HG02588 (cell line): Measurements from ENCODE around the gene GRIK4.

Experiments
- ATAC-seq: cut with Tn5 transposase; IDR thresholded peaks from one replicate; pipeline ENCODE4 v1.9.1; 2021; ENCODE audit warnings: mild to moderate bottlenecking, moderate library complexity; ENCODE audit not compliant: unreplicated experiment

GRIK4 gene

GRCh38 chr11:120523196-120523595, 11.6 kb downstream of the GRIK4 start:
- ATAC-seq: no peak

- ATAC-seq: no peak
Observed at GRCh38 chr11:120524536-120525085, 13.1 kb downstream of the GRIK4 start.

DNA sequence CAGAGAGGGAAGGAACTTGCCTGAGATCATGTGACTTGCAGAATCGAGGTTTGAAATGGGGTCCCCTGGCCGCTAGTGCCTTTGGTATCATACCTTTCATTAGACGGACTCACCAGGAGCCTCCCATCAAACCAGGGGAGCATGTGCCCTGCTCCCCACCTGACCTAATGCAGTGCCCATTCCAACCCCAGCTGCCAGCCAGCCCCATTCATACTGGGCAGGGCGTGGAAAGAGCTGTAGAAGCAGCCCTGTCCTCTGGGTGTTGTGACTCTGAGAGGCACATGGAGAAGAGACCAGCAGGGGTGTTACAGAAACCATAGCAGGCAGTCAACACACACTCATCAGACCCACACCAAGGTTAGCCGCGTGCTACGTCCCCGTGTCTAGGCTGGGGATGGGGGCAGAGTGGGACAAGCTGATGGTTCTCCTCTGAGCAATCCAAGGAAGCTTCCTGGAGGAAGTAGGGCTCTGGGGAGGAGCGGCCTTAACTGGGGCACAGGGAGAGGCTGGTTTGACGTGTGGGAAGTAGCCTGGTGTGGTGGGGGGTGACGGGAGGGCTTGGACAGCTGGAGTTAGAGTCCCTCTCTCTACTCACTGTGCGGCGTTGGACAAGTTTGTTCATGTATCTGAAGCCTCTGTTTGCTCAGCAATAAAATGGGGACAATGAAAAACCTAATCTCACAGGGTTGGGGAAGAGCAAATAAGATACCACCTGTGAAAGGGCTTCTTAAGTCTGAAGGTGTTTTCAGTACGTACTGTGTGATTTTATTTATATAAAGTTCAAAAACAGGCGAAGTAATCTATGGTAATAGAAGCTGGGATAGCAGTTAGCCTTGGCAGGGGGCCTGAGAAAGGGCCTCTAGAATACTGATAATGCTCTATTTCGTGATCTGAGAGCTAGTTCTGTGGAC, 14.0 kb downstream of the GRIK4 start:
- ATAC-seq: no peak

DNA sequence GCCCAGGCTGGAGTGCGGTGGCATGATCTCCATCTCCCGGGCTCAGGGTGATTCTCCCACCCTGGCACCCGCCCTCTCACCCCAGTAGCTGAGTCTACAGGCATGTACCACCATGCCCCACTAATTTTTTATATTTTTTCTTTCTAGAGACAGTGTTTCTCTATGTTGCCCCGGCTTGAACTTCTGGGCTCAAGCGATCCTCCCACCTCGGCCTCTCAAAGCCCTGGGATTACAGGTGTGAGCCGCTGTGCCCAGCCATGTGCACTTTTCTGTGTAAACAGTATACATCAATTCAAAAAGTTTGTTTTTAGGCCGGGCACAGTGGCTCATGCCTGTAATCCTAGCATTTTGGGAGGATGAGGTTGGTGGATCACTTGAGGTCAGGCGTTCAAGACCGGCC, 14.7 kb downstream of the GRIK4 start:
- no peak for ATAC-seq

- no peak for ATAC-seq
Observed at GRCh38 chr11:120527111-120527761, 15.7 kb downstream of the GRIK4 start.

- ATAC-seq: no peak
Observed at GRCh38 chr11:120528749-120529148, 17.2 kb downstream of the GRIK4 start.

GRCh38 chr11:120529214-120529613, 17.7 kb downstream of the GRIK4 start:
- no peak for ATAC-seq

DNA sequence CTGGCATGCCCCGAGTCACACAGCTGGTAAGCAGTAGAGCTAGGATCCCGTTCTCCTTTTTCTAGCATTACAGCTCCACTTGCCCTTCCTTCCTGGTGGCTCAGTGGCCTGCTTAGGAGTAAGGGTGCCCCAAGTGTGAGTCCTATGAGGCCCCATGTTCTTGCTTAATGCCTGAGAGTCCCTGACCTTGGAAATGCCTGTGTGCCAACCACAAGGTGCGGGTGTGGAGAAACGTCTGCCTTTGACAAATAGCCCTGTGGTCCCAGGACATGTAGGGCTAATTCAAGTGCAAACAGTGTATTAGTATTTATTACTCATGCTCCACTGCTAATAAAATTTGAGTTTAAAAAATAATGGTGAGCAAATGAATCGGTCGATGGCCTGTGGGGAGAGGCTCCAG, 18.4 kb downstream of the GRIK4 start:
- no peak for ATAC-seq

DNA sequence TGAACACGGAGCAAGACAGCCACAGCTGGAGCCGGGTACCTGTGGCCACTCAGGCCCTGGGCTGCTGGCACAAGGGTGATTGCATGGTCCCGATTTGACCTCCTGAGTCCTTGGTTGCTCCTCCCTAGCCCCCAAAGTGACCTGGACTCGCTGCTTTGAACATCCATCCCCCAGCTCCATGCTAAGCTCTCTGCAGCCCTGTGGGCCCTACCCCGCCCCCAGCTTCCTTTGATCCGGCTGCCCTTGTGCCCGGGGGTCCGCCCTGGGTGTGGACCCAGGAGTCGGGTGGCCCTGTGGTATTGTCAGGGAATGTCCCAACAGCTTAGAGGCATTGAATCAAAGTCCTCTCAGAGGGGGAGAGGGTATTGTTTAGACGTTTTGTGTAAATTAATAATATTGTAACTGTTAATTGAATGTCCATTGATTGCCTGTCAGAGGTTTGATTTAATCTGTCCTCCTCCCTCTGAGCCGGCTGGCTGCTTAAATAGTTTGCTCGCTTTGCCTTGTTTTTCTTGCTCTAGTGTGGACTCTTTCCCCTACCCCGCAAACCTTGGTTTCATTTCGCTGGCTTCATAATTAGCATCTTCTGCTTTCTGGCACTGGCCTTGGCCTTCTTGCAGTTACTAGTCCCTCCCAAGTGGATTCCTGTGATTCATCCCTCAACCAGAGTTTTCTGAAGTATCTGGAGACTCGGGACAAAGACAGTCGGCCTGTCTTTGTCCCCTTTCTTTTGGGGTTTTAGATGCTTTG, 20.7 kb downstream of the GRIK4 start:
- ATAC-seq: no peak

- no peak for ATAC-seq
Observed at GRCh38 chr11:120532832-120533196, 21.3 kb downstream of the GRIK4 start.

GRCh38 chr11:120536091-120536796, 24.7 kb downstream of the GRIK4 start:
- ATAC-seq: no peak

GRCh38 chr11:120536797-120537169, 25.2 kb downstream of the GRIK4 start:
- no peak for ATAC-seq

DNA sequence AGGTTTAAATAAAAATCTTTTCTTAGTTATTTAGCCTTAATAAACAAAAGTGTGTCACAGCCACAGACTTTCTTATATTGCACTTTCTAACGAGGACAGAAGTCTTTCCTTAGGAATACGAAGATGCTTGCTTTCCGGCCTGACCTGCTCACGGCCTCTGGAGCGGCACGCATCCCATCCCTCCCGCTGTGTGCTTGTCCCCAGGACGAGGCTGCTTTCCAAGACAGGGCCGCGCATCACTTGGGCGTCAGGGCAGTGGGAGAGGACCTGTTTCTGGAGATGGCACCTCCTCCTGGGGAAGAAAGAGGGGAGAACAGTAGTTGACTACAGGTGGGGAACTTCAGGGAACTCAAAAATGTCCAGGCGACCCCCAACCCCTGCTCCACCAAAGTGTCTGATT, 26.4 kb downstream of the GRIK4 start:
- ATAC-seq: no peak

GRCh38 chr11:120538707-120539106, 27.2 kb downstream of the GRIK4 start:
- no peak for ATAC-seq

- no peak for ATAC-seq
Observed at GRCh38 chr11:120539667-120540369, 28.3 kb downstream of the GRIK4 start.

- no peak for ATAC-seq
Observed at GRCh38 chr11:120540744-120541465, 29.4 kb downstream of the GRIK4 start.

- no peak for ATAC-seq
Observed at GRCh38 chr11:120543521-120544215, 32.1 kb downstream of the GRIK4 start.

GRCh38 chr11:120545813-120546212, 34.3 kb downstream of the GRIK4 start:
- ATAC-seq: no peak
